Lower leg skin (tissue), 3 donors: ENCODE measurements around the gene HSPA12B.
"Not testable (repeated sequence)": the region's sequence is repeated elsewhere in the genome, so short reads cannot be mapped to it uniquely, and the experiment has no call there.

Source experiments
- CTCF ChIP-seq, 3 donors: fragments of 450-650 bp; IDR thresholded peaks; one replicate each; pipeline ENCODE4 v1.5.1; 2016; ENCODE audit warnings: antibody characterized with exemption in 3 of 3, mild to moderate bottlenecking in 3 of 3, moderate library complexity in 2 of 3
- POLR2A ChIP-seq, 2 donors: fragments of 450-650 bp; IDR thresholded peaks; one replicate each; pipeline ENCODE4 v1.6.1; 2016 to 2017; ENCODE audit warnings: antibody characterized with exemption in 2 of 2, mild to moderate bottlenecking in 1 of 2, moderate library complexity in 1 of 2

- TF ChIP-seq CTCF, POLR2A (IDR thresholded peaks at IDR 0.05): not testable (repeated sequence)
Observed at GRCh38 chr20:3789201-3789600, 56.7 kb downstream of the HSPA12B start.
